NCI-H1048 (cell line): ENCODE measurements around the gene HLA-DOA.

Experiments used
- DNase-seq: peaks from one replicate; lab custom pipeline; 2025; lab: John Stamatoyannopoulos, UW

The HLA-DOA gene

GRCh38 chr6:32963866-32964265 lies 45.5 kb downstream of the HLA-DOA start:
- no peak for DNase-seq

DNA sequence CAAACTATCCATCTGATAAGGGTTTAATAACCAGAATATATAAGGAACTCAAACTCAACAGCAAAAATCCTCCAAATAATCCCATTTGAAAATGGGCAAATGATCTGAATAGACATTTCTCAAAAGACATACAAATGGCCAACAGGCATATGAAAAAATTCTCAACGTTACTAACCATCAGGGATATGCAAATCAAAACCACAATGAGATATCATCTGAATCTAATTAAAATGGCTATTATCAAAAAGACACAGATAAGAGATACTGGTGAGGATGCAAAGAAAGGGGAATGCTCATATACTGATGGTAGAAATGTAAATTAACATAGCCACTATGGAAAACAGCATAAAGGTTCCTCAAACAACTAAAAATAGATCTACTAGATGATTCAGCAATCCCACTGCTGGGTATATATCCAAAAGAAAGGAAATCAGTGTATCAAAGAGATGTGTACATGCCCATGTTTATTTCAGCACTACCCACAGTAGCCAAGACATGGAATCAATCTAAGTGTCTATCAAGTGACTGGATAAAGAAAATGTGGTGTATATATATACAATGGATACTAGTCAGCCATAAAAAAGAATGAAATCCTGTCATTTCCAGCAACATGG lies 47.1 kb downstream of the HLA-DOA start:
- DNase-seq = no peak

DNA sequence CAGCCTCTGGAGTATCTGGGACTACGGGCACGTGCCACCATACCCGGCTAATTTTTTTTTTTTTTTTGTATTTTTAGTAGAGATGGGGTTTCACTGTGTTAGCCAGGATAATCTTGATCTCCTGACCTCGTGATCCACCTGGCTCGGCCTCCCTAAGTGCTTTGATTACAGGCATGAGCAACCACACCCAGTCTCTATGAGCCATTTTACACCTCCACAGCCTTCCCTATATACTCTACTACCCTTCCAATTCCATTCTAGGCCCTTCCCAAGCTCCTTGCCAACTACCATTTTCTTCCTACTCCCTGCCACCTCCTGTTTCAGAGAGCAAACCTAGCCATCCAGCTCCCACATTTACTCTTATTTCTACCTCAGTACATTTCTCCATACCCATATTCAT lies 48.8 kb downstream of the HLA-DOA start:
- DNase-seq = no peak

GRCh38 chr6:32956176-32956575 lies 53.2 kb downstream of the HLA-DOA start:
- DNase-seq = no peak

GRCh38 chr6:32954986-32955802 lies 54.2 kb downstream of the HLA-DOA start:
- DNase-seq = no peak

DNA sequence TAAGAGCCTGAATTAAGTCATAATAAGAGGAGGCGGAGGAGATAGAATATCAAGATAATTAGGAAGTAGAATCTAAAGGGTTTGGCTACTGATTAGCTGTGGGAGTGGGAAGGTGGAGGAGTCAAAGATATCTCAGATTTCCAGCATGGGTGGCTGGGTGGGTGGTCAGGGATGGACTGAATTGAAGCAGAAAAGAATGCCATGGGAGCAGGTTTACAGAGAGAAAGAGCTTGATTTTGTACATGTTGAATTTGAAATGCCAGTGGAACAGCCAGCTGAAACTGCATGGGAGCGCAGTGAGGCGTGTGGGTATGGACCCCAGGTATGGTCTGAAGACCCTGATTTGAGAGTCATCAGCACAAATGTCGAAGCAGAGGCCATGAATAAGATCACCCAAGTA lies 55.1 kb downstream of the HLA-DOA start:
- DNase-seq = no peak
